NCI-H2029 (cell line): Measurements from ENCODE around the gene RBKS.

ENCODE experiments used
- DNase-seq: peaks from one replicate; lab custom pipeline; 2025; lab: John Stamatoyannopoulos, UW

Gene RBKS

GRCh38 chr2:27735263-27735904, 154.8 kb downstream of the RBKS start:
- peak; percentile 38 for DNase-seq

- no peak for DNase-seq
These were observed 155.9 kb downstream of the RBKS start for GRCh38 chr2:27734305-27734704.
